Vagina (tissue), 2 donors: ENCODE results near the gene RPTOR.

Experiments
- POLR2AphosphoS5 ChIP-seq, 2 donors: sonication (generic); formaldehyde crosslinking; IDR thresholded peaks; one replicate each; pipeline ENCODE4 v1.9.0; 2017; ENCODE audit warnings: antibody characterized with exemption in 2 of 2, mild to moderate bottlenecking in 2 of 2, low read depth in 1 of 2; ENCODE audit not compliant: insufficient read depth in 1 of 2
- TF ChIP-seq, protein P1 (sequence below), 3 experiments: fragments of 450-650 bp in 2 of 3; fragments of 200-600 bp in 1 of 3; sonication (generic) in 1 of 3; IDR thresholded peaks; one replicate each; pipeline ENCODE4 v1.5.1; 2017 to 2019; ENCODE audit warnings: antibody characterized with exemption in 3 of 3, mild to moderate bottlenecking in 2 of 3, moderate library complexity in 2 of 3

DNA sequence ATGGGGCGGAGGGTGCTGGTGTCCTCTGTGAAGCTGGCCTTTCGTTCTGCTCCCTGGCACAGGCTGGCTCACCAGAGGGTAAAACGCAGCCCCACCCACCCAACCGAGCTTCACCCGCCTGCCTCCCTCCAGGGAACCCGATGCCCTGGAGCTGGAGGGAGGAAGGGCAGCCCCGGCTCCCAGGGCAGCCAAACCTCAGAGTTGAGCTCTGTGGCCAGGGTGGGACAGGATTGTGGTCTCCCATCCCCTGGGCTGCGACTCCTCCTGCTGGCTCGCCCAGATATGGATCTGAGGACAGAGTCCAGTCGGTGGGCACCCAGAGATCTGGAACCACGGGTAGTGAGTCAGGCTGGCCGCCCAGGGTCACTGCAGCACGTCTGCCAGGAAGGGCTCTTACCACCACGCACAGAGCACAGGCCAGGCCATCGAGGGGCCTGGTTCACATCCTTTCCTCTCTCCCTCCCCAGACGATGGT lies 404.4 kb downstream of the RPTOR start:
- TF ChIP-seq POLR2AphosphoS5 (IDR thresholded peaks at IDR 0.05; ENCODE audit: insufficient read depth in 1 of 2, low read depth in 1 of 2) = no peak
- TF ChIP-seq, protein P1, sequence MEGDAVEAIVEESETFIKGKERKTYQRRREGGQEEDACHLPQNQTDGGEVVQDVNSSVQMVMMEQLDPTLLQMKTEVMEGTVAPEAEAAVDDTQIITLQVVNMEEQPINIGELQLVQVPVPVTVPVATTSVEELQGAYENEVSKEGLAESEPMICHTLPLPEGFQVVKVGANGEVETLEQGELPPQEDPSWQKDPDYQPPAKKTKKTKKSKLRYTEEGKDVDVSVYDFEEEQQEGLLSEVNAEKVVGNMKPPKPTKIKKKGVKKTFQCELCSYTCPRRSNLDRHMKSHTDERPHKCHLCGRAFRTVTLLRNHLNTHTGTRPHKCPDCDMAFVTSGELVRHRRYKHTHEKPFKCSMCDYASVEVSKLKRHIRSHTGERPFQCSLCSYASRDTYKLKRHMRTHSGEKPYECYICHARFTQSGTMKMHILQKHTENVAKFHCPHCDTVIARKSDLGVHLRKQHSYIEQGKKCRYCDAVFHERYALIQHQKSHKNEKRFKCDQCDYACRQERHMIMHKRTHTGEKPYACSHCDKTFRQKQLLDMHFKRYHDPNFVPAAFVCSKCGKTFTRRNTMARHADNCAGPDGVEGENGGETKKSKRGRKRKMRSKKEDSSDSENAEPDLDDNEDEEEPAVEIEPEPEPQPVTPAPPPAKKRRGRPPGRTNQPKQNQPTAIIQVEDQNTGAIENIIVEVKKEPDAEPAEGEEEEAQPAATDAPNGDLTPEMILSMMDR (IDR thresholded peaks at IDR 0.05) = no peak
